GM12892 (cell line): ENCODE results near the gene HCN2.

ENCODE experiments used
- POLR2A ChIP-seq: IDR thresholded peaks from 2 replicates; pipeline ENCODE4 v1.6.1; 2011; ENCODE audit warnings: low read depth, low read length, control low read depth
- TAF1 ChIP-seq: IDR thresholded peaks from 2 replicates; pipeline ENCODE4 v1.6.1; 2011; ENCODE audit warnings: low read depth, mild to moderate bottlenecking, control low read depth, low read length, borderline replicate concordance

- TF ChIP-seq POLR2A, result no peak
- no peak for TF ChIP-seq TAF1
Measured at GRCh38 chr19:592101-592500, 2.4 kb downstream of the HCN2 start.
